ENCODE measurements around the gene ENTREP1. TPM values are rescaled to one million over a fixed set of nuclear protein-coding genes. Genes with fewer than 3 reads are reported as not detected.
"Not testable (repeated sequence)": the region's sequence is repeated elsewhere in the genome, so short reads cannot be mapped to it uniquely, and the experiment has no call there.

The ENTREP1 gene
- total RNA-seq, 2 donors from 2014 or later = 3.3 to 6.5 TPM

- intact Hi-C loops (cut with DNase I) = no loop called here
- no peak for DNase-seq (ENCODE audit: low spot score)
These were observed 67.8 kb downstream of the ENTREP1 start for GRCh38 chr9:69392826-69393225.

GRCh38 chr9:69393425-69393824 lies 68.4 kb downstream of the ENTREP1 start:
- intact Hi-C loops (cut with DNase I) = no loop called here
- no peak for DNase-seq (ENCODE audit: low spot score)

- intact Hi-C loops (cut with DNase I) = no loop called here
- DNase-seq (ENCODE audit: low spot score) = no peak
These were observed 70.7 kb downstream of the ENTREP1 start for GRCh38 chr9:69395718-69396117.

GRCh38 chr9:69396759-69397158 lies 71.7 kb downstream of the ENTREP1 start:
- no peak for DNase-seq (ENCODE audit: low spot score)
- intact Hi-C loops (cut with DNase I) = no loop called here

DNA sequence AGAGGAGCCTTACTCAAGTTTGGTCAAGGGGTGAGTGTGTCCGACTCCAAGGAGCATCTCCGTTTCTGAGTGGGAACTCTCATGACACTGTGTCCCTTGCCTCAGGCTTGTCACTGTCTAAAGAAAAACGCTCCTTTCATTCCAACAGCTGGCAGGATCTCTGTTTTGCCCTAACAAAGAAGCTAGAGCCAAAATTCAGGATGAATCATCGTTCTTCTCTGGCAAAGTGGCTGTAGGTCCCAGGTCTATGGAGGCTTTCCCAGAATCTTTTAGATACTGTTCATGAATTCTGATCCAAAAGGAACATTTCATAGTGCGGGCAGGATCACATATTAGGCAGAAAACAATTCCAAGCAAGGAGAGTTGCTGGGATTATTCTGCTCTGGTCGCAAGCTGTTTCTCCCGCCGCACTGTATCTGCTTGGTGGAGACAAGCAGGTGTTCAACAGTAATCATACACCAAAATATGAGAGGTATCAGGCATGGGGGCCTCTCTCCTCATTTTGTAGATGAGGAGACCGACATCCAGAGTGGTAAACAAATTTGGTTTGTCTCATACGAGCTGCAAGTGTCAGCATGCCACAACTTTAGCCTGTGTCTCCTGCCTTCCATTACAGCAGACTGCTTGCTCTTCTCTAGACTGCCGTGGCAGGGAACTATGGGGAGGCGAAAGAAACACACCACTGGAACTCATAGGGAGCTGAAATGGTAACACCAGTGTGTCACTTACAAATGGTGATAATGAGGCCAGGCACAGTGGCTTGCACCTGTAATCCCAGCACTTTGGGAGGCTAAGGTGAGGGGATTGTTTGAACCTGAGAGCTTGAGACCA lies 72.6 kb downstream of the ENTREP1 start:
- no peak for DNase-seq (ENCODE audit: low spot score)
- intact Hi-C loops (cut with DNase I) = no loop called here

DNA sequence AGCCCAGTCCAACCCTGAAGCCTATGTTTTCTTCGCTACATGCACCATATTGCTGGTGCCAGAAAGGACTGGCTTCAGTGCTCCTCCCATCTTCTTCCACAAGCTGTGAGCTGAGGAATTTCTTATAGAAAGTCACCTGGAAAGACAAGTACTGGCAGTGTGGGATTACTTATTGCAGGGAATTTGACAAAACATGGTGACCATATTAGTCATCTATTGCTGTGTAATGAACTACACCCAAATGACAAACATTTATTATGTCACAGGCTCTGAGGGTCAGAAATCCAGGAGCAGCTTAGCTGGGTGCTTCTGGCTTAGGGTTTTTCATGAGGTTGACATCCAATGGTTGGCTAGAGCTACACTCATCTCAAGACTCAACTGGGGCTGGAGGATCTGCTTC lies 75.5 kb downstream of the ENTREP1 start:
- intact Hi-C loops (cut with DNase I) = no loop called here
- DNase-seq (ENCODE audit: low spot score) = no peak

DNA sequence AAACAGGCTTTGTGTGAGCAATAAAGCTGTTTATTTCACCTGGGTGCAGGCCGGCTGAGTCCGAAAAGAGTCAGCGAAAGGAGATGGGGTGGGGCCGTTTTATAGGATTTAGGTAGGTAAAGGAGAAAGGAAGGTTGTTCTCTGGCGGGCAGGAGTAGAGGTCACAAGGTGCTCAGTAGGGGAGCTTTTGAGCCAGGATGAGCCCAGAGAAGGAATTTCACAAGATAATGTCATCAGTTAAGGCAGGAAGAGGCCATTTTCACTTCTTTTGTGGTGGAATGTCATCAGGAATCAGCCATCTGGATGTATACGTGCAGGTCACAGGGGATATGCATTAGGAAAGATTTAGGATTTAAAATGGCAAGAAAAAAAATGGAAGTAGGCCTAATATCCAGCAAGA lies 84.9 kb downstream of the ENTREP1 start:
- intact Hi-C loops (cut with DNase I); DNase-seq (ENCODE audit: low spot score): not testable (repeated sequence)

GRCh38 chr9:69411246-69411645 lies 86.2 kb downstream of the ENTREP1 start:
- no peak for DNase-seq (ENCODE audit: low spot score)
- intact Hi-C loops (cut with DNase I) = no loop called here

DNA sequence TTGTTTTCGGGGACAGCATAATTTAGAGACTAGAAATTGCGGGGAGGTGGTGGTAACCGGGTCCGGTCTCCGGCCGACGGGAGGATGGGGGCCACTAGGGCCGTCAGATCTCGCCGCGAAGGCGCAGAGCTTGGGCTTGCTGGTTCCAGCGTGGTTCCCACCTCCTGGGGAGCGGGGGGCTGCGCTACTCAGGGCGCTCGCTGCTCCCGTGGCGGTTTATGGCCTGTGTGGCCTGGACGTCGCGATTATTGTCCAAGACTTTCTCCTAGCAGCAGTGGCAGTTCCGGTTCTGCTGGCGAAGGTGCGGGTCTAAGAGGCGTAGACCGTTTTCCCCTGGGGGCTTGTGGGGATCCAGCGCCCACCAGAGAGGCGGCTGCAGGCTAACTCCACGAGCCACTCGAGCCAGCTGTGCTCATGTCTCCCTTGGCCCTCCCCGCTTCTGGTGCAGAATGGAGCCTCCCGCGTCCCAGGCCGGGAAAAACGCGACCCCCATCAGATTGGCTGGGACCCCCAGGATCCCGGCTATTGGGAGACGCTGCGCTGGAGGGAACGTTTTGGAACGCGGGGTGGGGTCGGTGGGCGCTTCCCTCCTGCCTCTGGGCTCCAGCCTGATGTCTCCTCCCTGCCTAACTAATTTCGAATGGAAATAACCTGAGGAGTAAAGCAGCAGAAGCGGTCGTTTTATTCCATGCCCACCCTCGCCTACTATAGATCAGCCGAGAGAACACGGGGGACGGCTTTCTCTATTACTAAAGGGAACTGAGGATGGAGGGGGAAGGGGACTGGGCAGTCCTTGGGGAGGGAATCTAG lies 87.1 kb downstream of the ENTREP1 start:
- no peak for DNase-seq (ENCODE audit: low spot score)
- intact Hi-C loops (cut with DNase I) = no loop called here

- DNase-seq (ENCODE audit: low spot score) = peak; percentile 90
- intact Hi-C loops (cut with DNase I) = no loop called here
These were observed 87.7 kb downstream of the ENTREP1 start for GRCh38 chr9:69412741-69413150.

DNA sequence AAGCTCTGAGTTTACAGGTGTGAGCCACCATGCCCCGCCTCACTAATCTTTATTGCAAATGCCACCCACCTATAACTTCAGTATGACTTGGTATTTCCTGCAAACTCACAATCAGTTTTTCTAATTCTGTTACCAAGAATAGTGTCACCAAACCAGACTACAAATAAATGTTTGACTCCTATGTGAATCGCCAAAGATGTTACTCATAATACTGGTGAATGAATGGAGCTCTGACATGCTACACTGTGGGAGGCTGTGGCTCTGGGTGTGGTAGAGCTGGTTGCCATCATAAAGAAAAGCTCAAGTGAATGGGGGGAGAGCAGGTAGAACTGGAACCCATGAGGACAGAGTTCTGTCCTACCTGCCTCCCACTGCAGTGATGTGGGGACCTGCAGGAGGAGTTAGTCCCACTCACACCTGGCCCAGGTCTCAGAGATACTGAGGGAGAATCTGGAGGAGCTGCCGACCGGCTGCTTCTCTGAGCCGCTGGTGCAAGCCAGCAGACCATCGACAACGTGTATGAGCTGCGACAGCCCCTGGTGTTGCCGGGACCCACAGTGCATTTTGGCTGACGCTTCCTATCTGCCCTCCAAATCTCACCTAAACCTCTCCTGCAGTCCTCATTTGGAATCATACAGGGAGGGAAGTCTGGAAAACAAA lies 95.7 kb downstream of the ENTREP1 start:
- no peak for DNase-seq (ENCODE audit: low spot score)
- intact Hi-C loops (cut with DNase I) = loop anchor here in 1 of 2 donors (5.0 kb wide), 1 partner anchor 127 kb away; no protein-coding TSS in a partner anchor

DNA sequence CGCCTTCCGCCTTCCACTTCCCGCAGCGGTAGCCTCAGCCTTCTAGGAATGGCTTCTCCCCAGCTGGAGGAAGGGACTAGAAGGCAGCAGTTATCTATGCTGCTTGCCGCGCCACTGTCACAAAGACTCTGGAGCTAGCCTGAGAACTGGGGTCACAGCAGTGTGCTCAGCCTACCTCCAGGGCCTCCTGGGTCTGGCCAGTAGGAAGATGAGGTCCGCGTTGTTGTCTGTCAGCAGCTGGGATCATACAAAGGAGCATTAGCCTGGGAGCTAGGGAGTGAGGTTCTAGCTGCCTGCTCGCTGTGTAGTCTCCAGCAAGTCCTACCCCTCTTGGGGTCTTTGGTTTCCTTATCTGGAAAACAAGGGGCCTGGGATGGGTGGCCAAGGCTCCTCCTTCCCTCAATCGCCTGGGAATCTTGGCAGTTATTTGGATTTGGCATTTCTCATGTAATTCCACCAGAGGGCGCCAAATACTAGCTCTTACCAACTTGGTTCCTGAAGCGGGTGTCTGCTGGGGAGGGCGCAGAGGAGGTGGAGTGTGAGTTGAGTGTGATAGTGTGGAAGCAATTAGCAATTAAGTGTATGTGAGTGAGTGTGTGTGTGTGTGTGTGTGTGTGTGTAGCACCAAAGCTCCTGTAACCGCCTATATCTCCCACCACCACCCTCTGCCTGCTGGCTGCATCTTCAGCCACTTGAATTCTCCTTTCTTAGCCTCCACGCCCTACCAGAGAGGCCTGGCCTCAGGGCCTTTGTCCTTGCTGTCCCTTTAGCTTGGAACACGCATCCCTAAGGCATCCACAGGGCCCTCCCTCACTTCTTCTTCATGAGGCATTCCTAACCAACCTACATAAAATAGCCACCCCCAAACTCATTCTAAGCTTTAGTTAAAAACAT lies 97.1 kb downstream of the ENTREP1 start:
- no peak for DNase-seq (ENCODE audit: low spot score)
- intact Hi-C loops (cut with DNase I) = loop anchor here in 1 of 2 donors (5.0 kb wide), 1 partner anchor 125 kb away; no protein-coding TSS in a partner anchor

- intact Hi-C loops (cut with DNase I) = loop anchor here in 1 of 2 donors (5.0 kb wide), 1 partner anchor 122 kb away; no protein-coding TSS in a partner anchor
- DNase-seq (ENCODE audit: low spot score) = no peak
These were observed 100.3 kb downstream of the ENTREP1 start for GRCh38 chr9:69425136-69425801.

DNA sequence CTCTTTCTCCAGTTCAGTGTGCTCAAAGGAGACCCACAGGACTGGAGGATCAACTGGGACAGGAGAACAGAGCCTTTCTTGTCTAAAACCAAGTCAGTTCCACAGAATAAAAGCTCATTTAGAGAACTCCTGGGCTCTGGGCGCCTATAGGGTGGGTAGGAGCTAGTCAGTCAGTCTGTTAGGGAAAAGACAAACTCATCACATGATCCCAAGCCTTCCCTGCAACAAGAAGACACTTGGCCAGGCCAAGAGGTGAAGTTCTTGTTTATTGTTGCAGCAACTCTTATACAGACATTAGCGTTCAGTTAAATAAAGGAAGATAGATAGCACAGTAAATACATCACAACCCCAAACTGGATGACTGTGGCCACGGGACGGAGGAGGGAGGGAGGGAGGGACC lies 102.3 kb downstream of the ENTREP1 start:
- DNase-seq (ENCODE audit: low spot score) = no peak
- intact Hi-C loops (cut with DNase I) = loop anchor here in 1 of 2 donors (5.0 kb wide), 1 partner anchor 120 kb away; no protein-coding TSS in a partner anchor

- no peak for DNase-seq (ENCODE audit: low spot score)
- intact Hi-C loops (cut with DNase I) = loop anchor here in 1 of 2 donors (5.0 kb wide), 1 partner anchor 119 kb away; no protein-coding TSS in a partner anchor
These were observed 103.2 kb downstream of the ENTREP1 start for GRCh38 chr9:69428017-69428785.

GRCh38 chr9:69429281-69429680 lies 104.3 kb downstream of the ENTREP1 start:
- intact Hi-C loops (cut with DNase I) = loop anchor here in 1 of 2 donors (5.0 kb wide), 1 partner anchor 118 kb away; no protein-coding TSS in a partner anchor
- DNase-seq (ENCODE audit: low spot score) = no peak

GRCh38 chr9:69430206-69430605 lies 105.2 kb downstream of the ENTREP1 start:
- intact Hi-C loops (cut with DNase I) = loop anchor here in 1 of 2 donors (10.0 kb wide), 1 partner anchor 805 kb away; no protein-coding TSS in a partner anchor
- DNase-seq (ENCODE audit: low spot score) = no peak

Data from posterior vena cava (tissue), 2 donors.